GM12873 (cell line): ENCODE results near the gene TCERG1L.

Experiments
- TF ChIP-seq, protein P1 (sequence below): IDR thresholded peaks from 2 replicates; pipeline ENCODE4 v1.5.1; 2012; ENCODE audit warnings: low read depth, mild to moderate bottlenecking, moderate library complexity, low read length, control low read depth; ENCODE audit not compliant: insufficient read depth; ENCODE audit errors: missing control alignments

The TCERG1L gene

DNA sequence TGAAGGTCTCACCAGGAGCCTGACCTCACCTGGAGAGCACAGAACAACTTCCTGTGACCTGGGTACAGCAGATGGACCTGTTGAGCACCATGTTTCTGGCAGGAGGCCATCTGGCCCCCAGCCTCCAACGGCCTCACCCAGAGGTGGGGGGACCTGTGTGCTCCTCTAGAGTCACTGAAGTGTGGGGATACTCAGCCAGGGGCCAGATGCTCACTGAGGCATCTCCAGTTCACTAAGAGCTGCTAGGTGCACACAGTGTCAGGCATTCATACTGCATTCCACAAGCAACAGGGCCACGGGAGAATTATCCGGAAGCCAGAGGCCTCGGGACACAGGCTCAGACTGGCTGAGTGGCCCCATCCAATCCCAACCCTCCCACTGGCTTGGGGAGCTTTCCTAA lies 161.4 kb downstream of the TCERG1L start:
- TF ChIP-seq, protein P1, sequence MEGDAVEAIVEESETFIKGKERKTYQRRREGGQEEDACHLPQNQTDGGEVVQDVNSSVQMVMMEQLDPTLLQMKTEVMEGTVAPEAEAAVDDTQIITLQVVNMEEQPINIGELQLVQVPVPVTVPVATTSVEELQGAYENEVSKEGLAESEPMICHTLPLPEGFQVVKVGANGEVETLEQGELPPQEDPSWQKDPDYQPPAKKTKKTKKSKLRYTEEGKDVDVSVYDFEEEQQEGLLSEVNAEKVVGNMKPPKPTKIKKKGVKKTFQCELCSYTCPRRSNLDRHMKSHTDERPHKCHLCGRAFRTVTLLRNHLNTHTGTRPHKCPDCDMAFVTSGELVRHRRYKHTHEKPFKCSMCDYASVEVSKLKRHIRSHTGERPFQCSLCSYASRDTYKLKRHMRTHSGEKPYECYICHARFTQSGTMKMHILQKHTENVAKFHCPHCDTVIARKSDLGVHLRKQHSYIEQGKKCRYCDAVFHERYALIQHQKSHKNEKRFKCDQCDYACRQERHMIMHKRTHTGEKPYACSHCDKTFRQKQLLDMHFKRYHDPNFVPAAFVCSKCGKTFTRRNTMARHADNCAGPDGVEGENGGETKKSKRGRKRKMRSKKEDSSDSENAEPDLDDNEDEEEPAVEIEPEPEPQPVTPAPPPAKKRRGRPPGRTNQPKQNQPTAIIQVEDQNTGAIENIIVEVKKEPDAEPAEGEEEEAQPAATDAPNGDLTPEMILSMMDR = no peak

DNA sequence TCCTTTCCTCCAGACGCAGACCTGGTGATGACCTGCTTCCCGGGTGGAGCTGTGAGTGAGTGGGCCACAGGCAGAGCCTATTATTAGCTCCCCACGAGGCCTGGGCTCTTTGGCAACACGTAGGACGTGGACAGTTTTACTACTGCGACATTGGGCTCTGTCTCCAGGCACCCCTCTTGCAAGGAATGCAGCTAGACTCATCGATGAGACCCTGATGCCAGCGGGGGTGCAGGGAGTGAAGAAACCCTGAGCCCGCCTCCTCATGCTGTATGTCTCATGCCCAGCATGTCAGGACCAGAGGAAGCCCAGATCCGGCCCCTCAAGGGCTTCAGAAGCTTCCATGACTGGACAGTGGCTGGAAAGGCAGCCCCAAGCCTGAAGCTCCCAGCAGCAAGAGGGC lies 161.9 kb downstream of the TCERG1L start:
- TF ChIP-seq, protein P1 = no peak

DNA sequence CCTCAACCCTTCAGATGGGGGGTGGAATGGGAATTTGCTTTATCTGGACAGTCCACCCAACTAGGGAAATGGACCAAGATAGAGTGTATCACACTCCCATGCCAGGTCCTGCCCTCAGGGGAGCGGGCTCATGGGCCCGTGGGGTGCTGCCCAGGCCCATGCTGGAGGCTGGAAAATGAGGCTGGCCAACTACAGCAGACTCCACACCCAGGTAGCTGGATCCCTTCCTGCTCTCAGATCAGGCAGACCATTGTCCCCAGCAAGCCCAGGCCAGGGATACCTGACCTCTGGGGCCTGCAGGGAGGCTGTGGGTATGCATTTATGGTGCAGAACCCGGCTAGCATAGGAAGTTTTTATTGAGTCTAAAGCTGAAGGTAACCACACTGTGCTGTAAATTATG lies 162.4 kb downstream of the TCERG1L start:
- TF ChIP-seq, protein P1 = no peak

DNA sequence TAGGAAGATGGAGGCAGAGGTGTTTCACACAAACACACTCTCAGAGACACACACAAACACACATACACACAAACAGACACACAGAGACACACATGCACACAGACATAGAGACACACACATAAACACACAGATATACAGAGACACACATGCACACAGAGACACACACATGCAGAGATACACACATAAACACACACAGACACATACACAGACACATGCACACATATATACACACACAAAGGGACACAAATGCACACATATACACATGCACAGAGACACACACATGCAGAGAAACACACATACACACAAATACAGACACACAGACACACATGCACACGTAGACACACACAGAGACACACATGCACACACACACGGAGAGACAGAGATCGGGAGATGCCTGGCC lies 163.3 kb downstream of the TCERG1L start:
- TF ChIP-seq, protein P1 = no peak

DNA sequence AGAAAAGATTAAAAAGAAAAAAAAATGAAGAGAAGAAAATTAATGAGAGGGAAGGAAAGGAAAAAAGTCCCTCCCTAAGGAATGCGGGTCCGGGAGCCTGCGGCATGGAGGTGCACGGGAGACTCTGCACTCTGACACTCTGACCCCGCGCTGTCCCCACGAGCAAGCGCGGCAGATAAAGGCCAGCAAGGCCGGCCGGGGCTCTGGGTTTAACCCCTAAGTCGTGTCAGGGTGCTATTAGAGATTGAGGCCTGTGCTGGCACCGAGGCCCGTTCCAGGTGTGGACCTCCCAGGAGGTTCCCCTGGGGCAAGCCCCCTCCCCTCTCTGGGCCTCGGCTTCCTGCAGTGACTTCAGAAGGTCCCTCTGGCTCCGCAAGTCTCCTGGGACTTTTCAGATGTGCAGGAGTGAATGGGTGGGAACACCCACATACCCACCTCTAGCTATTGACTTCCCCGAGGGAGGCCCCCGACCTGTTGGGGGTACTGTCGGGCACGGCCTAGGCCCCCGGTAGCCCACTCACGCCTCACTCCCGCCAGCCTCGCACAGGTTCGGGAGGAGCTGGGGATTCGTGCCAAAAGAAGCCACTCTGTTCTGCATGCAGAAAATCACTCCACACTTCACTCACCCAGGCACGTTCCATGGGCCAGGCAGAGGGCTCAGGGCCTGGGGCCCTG lies 164.1 kb downstream of the TCERG1L start:
- TF ChIP-seq, protein P1 = no peak

DNA sequence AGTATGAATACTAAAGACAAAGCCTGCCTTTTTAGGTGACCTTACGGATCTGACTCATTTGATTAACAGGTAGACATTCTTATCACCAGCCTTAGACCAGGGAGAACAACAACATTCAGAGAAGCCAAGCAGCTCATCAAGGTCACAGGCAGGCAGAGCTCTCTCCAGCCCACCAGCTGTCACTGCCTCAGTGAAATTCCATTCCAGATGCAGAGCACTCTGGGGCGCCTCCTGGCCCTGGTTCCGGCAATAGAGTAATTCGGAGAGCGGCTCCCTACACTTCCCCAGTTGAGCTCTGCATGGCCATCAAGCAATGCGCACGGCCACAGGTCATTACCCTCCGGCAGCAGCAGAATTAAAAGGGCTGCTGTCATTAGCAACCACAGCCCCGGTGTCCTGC lies 164.7 kb downstream of the TCERG1L start:
- TF ChIP-seq, protein P1 = no peak

DNA sequence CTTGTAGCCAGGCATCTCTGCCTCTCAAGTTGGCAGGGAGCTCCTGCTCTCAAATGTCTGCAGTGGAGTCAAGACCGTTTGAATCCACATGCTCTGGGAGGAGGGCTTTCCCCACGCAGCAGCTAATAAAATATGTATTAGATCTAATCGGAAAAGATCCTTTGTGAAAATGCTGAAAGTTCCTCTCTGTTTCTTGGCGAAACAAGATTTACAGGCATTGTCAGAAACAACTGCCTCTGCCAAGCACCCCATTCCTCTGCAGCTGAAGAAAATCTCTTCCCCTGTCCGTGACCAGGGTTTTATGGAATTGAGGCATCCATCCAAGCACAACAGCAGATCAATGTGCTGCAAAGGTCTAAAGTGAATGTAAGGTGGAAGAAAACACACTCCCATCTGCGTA lies 165.8 kb downstream of the TCERG1L start:
- TF ChIP-seq, protein P1 = no peak
